ENCODE results near the gene KCNJ4.

DNA sequence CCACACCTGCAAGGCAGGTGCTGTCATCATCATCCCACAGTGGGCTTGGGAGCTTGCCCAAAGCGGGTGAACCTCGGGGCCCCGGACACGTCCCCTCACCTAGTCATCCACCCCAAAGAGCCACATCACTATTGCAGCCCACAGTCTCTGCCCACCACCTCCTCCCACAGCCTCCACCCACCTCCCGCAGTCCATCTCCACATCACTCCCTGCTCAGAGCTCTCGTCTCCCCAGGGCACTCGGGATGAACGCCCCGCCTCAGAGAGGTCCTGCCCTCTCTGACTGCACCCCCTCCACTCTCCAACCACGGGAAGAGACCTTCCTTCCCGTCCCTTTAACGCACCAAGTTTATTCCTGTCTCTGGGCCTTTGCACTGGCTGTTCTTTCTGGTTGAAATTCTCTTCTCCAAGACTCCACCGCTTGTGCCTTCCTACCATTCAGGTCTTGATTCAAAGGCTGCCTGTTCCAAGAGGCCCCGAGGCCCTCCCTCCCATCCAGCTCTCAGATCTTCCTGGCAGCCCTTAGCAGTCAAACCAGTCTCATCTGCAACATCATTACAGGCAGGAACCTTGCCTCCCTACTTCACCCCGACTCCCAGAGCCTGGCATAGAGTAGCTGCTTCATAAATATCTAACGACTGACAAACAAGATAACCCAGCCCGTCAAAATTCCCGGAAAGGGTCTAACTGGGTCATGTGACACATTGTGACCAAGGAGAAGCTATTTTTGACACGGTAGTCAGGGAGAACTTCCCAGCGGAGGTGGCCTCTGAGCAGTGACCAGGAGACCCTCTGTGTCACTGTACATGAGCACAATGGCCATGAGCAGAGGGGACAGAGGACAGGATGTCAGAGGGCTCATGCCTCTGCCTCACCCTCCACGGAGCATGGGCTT, 11.1 kb downstream of the KCNJ4 start:
- TF ChIP-seq, protein P1, sequence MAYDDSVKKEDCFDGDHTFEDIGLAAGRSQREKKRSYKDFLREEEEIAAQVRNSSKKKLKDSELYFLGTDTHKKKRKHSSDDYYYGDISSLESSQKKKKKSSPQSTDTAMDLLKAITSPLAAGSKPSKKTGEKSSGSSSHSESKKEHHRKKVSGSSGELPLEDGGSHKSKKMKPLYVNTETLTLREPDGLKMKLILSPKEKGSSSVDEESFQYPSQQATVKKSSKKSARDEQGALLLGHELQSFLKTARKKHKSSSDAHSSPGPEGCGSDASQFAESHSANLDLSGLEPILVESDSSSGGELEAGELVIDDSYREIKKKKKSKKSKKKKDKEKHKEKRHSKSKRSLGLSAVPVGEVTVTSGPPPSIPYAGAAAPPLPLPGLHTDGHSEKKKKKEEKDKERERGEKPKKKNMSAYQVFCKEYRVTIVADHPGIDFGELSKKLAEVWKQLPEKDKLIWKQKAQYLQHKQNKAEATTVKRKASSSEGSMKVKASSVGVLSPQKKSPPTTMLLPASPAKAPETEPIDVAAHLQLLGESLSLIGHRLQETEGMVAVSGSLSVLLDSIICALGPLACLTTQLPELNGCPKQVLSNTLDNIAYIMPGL (CRISPR knock-in tag; IDR thresholded peaks at IDR 0.05; ENCODE audit: borderline replicate concordance), result no peak
- TF ChIP-seq BHLHE40 (IDR thresholded peaks at IDR 0.05; ENCODE audit: low read depth, low read length), result no peak
- no peak for TF ChIP-seq CEBPB (IDR thresholded peaks at IDR 0.05)
- no peak for TF ChIP-seq SMC3 (IDR thresholded peaks at IDR 0.05)
- TF ChIP-seq, protein P2, sequence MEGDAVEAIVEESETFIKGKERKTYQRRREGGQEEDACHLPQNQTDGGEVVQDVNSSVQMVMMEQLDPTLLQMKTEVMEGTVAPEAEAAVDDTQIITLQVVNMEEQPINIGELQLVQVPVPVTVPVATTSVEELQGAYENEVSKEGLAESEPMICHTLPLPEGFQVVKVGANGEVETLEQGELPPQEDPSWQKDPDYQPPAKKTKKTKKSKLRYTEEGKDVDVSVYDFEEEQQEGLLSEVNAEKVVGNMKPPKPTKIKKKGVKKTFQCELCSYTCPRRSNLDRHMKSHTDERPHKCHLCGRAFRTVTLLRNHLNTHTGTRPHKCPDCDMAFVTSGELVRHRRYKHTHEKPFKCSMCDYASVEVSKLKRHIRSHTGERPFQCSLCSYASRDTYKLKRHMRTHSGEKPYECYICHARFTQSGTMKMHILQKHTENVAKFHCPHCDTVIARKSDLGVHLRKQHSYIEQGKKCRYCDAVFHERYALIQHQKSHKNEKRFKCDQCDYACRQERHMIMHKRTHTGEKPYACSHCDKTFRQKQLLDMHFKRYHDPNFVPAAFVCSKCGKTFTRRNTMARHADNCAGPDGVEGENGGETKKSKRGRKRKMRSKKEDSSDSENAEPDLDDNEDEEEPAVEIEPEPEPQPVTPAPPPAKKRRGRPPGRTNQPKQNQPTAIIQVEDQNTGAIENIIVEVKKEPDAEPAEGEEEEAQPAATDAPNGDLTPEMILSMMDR (IDR thresholded peaks at IDR 0.05), result no peak
- no peak for TF ChIP-seq RFX5 (IDR thresholded peaks at IDR 0.05)

All from A549 (cell line).